Activated CD4-positive, alpha-beta T cell treated with anti-CD3 and anti-CD28 coated beads for 36 hours (primary cell): ENCODE measurements around the gene UBE2E2. TPM values are rescaled to one million over a fixed set of nuclear protein-coding genes. Genes with fewer than 3 reads are reported as not detected.

Experiments
- ATAC-seq: fragments of 200-7000 bp; cut with Tn5 transposase; one replicate; pipeline ENCODE4 v1.10.0; 2021; ENCODE audit warnings: mild to moderate bottlenecking, moderate library complexity
- CTCF ChIA-PET: fragments of 350-600 bp; sonication (Branson Sonifier 250); formaldehyde crosslinking; loops from one replicate; lab custom pipeline; 2021; ENCODE audit warnings: antibody characterized with exemption; lab: Charles Lee
- POLR2A ChIA-PET: fragments of 350-600 bp; sonication (Branson Sonifier 250); formaldehyde crosslinking; loops from one replicate; lab custom pipeline; 2021; ENCODE audit warnings: antibody characterized with exemption, inconsistent platforms; lab: Charles Lee
- DNase-seq: peaks from one replicate; pipeline ENCODE4 v3.0.0-alpha.2; 2020
- H3K27ac Mint-ChIP-seq: one replicate; pipeline ENCODE4 v1.8.0; 2021; ENCODE audit warnings: mixed read lengths
- H3K27me3 Mint-ChIP-seq: one replicate; pipeline ENCODE4 v1.8.0; 2021; ENCODE audit warnings: mixed read lengths
- H3K36me3 Mint-ChIP-seq: one replicate; pipeline ENCODE4 v1.8.0; 2021; ENCODE audit warnings: low read depth, mixed read lengths
- H3K4me1 Mint-ChIP-seq: one replicate; pipeline ENCODE4 v1.8.0; 2021; ENCODE audit warnings: mixed read lengths
- H3K4me3 Mint-ChIP-seq: one replicate; pipeline ENCODE4 v1.8.0; 2021; ENCODE audit warnings: mild to moderate bottlenecking, moderate library complexity, mixed read lengths
- H3K9me3 Mint-ChIP-seq: one replicate; pipeline ENCODE4 v1.8.0; 2021; ENCODE audit warnings: low read depth, mixed read lengths
- intact Hi-C, 2 experiments: fragments of 100-400 bp; cut with DNase I in 1 of 2; cut with micrococcal nuclease in 1 of 2; formaldehyde crosslinking; loops; one replicate each; pipeline versions ENCODE4 v1.14.2 to v1.15.1; 2022 to 2024; cut with DNase I, micrococcal nuclease
- total RNA-seq, 2 experiments: library from RNA; stranded (reverse); gene quantifications; one replicate each; pipeline ENCODE4 v1.2.3, GENCODE V29; 2021

Gene UBE2E2
- total RNA-seq, 2 experiments from 2014 or later: 13.5 to 18.2 TPM

- intact Hi-C loops: no loop called here
- DNase-seq: no peak
- H3K9me3 Mint-ChIP-seq: no peaks in the 10 kb centered on the region
These were observed 243.2 kb downstream of the UBE2E2 start for GRCh38 chr3:23446301-23446700.

GRCh38 chr3:23448998-23449537 lies 245.9 kb downstream of the UBE2E2 start:
- Mint-ChIP-seq H3K27ac (no peak overlapping the region), H3K4me1 (peaks cover 1% of the 10 kb centered on the region), H3K36me3 (no peaks in the 10 kb centered on the region), H3K4me3 (no peak overlapping the region), H3K27me3 (peaks cover 2% of the 10 kb centered on the region), H3K9me3 (no peaks in the 10 kb centered on the region)
- intact Hi-C loops: no loop called here
- ChIA-PET CTCF (interaction anchor here (0.5 kb wide), 1 partner anchor 497 kb away, joined by 3 read pairs; no protein-coding TSS in a partner anchor), POLR2A (no interaction called here)
- DNase-seq (no peak), ATAC-seq (no peak)

More at GRCh38 chr3:23446301-23446700, 243.2 kb downstream of the UBE2E2 start:
- ChIA-PET POLR2A (no interaction called here), CTCF (no interaction called here)
- Mint-ChIP-seq H3K4me3 (no peak overlapping the region), H3K27me3 (no peaks in the 10 kb centered on the region), H3K36me3 (no peaks in the 10 kb centered on the region), H3K4me1 (peaks cover 16% of the 10 kb centered on the region), H3K27ac (no peak overlapping the region)
- no peak for ATAC-seq

- Mint-ChIP-seq H3K27me3 (peaks cover 2% of the 10 kb centered on the region), H3K36me3 (no peaks in the 10 kb centered on the region), H3K27ac (no peak overlapping the region), H3K4me3 (no peak overlapping the region), H3K9me3 (no peaks in the 10 kb centered on the region), H3K4me1 (no peaks in the 10 kb centered on the region)
- CTCF ChIA-PET: no interaction called here
- POLR2A ChIA-PET: no interaction called here
- ATAC-seq: no peak
- DNase-seq: no peak
- intact Hi-C loops: no loop called here
These were observed 246.9 kb downstream of the UBE2E2 start for GRCh38 chr3:23450051-23450450.

- ChIA-PET POLR2A (no interaction called here), CTCF (no interaction called here)
- ATAC-seq (no peak), DNase-seq (no peak)
- Mint-ChIP-seq H3K4me1 (no peaks in the 10 kb centered on the region), H3K27me3 (peaks cover 2% of the 10 kb centered on the region), H3K4me3 (no peak overlapping the region), H3K9me3 (no peaks in the 10 kb centered on the region), H3K36me3 (no peaks in the 10 kb centered on the region), H3K27ac (no peak overlapping the region)
- intact Hi-C loops: no loop called here
These were observed 247.7 kb downstream of the UBE2E2 start for GRCh38 chr3:23450806-23451205.

DNA sequence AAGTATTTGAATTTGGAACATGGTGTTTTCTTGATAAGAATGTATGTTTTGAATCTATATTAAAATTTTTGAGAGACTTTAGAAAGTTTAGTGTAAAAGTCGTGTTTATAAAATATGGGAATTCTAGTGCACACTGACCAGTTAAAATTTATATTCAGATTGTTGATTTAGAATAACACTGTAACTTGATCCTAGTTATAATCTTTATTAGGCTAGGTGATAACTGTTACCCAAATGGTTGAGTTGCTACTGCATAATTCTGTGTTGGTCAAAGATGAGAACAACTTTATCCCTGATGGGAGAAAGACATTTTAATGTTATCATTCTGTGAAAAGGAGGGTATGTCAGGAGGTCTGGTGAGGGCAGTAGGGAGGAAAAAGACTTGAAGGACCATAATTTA lies 249.3 kb downstream of the UBE2E2 start:
- intact Hi-C loops: no loop called here
- H3K9me3 Mint-ChIP-seq: no peaks in the 10 kb centered on the region

GRCh38 chr3:23455084-23455483 lies 252.0 kb downstream of the UBE2E2 start:
- Mint-ChIP-seq H3K4me1 (peaks cover 10% of the 10 kb centered on the region), H3K36me3 (peaks cover 4% of the 10 kb centered on the region), H3K27me3 (peaks cover 2% of the 10 kb centered on the region), H3K9me3 (peaks cover 3% of the 10 kb centered on the region), H3K27ac (no peak overlapping the region), H3K4me3 (no peak overlapping the region)
- ChIA-PET POLR2A (no interaction called here), CTCF (interaction anchor here (0.7 kb wide), 1 partner anchor 9 kb away, joined by 4 read pairs; no protein-coding TSS in a partner anchor)
- intact Hi-C loops: no loop called here
- no peak for ATAC-seq
- DNase-seq: no peak

More for the DNA sequence above, 249.3 kb downstream of the UBE2E2 start:
- Mint-ChIP-seq H3K4me3 (no peak overlapping the region), H3K36me3 (peaks cover 1% of the 10 kb centered on the region), H3K4me1 (peaks cover 3% of the 10 kb centered on the region), H3K27ac (no peak overlapping the region), H3K27me3 (peaks cover 2% of the 10 kb centered on the region)
- DNase-seq (no peak), ATAC-seq (no peak)
- POLR2A ChIA-PET: no interaction called here
- CTCF ChIA-PET: no interaction called here

DNA sequence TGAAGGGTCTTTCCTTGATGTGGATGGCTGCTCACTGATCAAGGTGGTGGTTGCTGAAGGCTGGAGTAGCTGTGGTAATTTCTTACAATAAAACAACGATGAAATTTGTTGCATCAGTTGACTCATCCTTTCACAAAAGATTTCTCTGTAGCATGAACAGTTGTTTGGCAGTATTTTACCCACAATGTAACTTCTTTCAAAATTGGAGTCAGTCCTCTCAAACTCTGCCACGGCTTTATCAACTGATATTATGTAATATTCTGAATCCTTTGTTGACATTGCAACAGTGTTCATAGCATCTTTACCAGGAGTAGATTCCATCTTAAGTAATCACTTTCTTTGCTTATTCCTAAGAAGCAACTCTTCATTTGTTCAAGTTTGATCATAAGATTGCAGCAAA lies 252.6 kb downstream of the UBE2E2 start:
- ATAC-seq: no peak
- H3K4me3 Mint-ChIP-seq: no peak overlapping the region
- peaks cover 3% of the 10 kb centered on the region for H3K9me3 Mint-ChIP-seq
- peaks cover 10% of the 10 kb centered on the region for H3K4me1 Mint-ChIP-seq
- ChIA-PET CTCF (interaction anchor here (0.7 kb wide), 1 partner anchor 8 kb away, joined by 4 read pairs; no protein-coding TSS in a partner anchor), POLR2A (no interaction called here)
- H3K27me3 Mint-ChIP-seq: peaks cover 2% of the 10 kb centered on the region
- DNase-seq: no peak
- intact Hi-C loops: no loop called here
- H3K36me3 Mint-ChIP-seq: peaks cover 4% of the 10 kb centered on the region
- no peak overlapping the region for H3K27ac Mint-ChIP-seq

GRCh38 chr3:23457697-23458096 lies 254.6 kb downstream of the UBE2E2 start:
- peaks cover 10% of the 10 kb centered on the region for H3K4me1 Mint-ChIP-seq
- H3K27me3 Mint-ChIP-seq: no peaks in the 10 kb centered on the region
- peaks cover 3% of the 10 kb centered on the region for H3K9me3 Mint-ChIP-seq
- no peak overlapping the region for H3K27ac Mint-ChIP-seq
- ATAC-seq (no peak), DNase-seq (no peak)
- peaks cover 4% of the 10 kb centered on the region for H3K36me3 Mint-ChIP-seq
- no peak overlapping the region for H3K4me3 Mint-ChIP-seq
- POLR2A ChIA-PET: interaction anchor here (0.6 kb wide), 1 partner anchor 10 kb away, joined by 3 read pairs; no protein-coding TSS in a partner anchor
- intact Hi-C loops: no loop called here
- CTCF ChIA-PET: interaction anchor here (0.8 kb wide), 1 partner anchor 335 kb away, joined by 3 read pairs; no protein-coding TSS in a partner anchor

DNA sequence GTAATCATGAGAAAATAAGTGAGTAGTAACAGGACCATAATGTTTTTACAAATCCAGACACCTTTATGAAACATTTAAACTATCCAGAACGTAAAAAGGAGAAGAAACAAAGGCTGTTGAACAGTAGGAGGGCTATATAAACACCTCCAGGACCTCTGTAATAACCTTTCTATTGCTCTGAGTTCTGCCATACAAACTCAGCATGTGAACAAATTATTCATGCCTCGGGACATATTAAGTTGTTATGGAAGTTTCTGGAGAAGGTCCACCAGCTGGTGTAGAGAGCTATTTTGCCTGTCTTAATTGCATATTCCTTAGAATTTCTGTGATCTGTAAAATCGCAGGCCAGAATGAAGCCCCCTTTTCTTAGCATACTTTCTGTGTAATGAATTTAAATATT lies 256.3 kb downstream of the UBE2E2 start:
- no peak overlapping the region for H3K4me3 Mint-ChIP-seq
- POLR2A ChIA-PET: no interaction called here
- CTCF ChIA-PET: no interaction called here
- intact Hi-C loops: no loop called here
- H3K36me3 Mint-ChIP-seq: peaks cover 4% of the 10 kb centered on the region
- no peak overlapping the region for H3K27ac Mint-ChIP-seq
- no peaks in the 10 kb centered on the region for H3K27me3 Mint-ChIP-seq
- no peak for DNase-seq
- H3K4me1 Mint-ChIP-seq: peaks cover 10% of the 10 kb centered on the region
- peaks cover 3% of the 10 kb centered on the region for H3K9me3 Mint-ChIP-seq
- no peak for ATAC-seq

- peaks cover 3% of the 10 kb centered on the region for H3K9me3 Mint-ChIP-seq
- H3K4me1 Mint-ChIP-seq: peaks cover 10% of the 10 kb centered on the region
- POLR2A ChIA-PET: no interaction called here
- peaks cover 4% of the 10 kb centered on the region for H3K36me3 Mint-ChIP-seq
- DNase-seq (no peak), ATAC-seq (no peak)
- H3K27ac Mint-ChIP-seq: no peak overlapping the region
- H3K27me3 Mint-ChIP-seq: no peaks in the 10 kb centered on the region
- no peak overlapping the region for H3K4me3 Mint-ChIP-seq
- CTCF ChIA-PET: no interaction called here
- intact Hi-C loops: no loop called here
These were observed 256.9 kb downstream of the UBE2E2 start for GRCh38 chr3:23459889-23460546.

GRCh38 chr3:23461069-23461468 lies 257.9 kb downstream of the UBE2E2 start:
- peaks cover 4% of the 10 kb centered on the region for H3K36me3 Mint-ChIP-seq
- DNase-seq (no peak), ATAC-seq (no peak)
- peaks cover 3% of the 10 kb centered on the region for H3K9me3 Mint-ChIP-seq
- H3K27ac Mint-ChIP-seq: no peak overlapping the region
- intact Hi-C loops: no loop called here
- H3K27me3 Mint-ChIP-seq: no peaks in the 10 kb centered on the region
- POLR2A ChIA-PET: no interaction called here
- peaks cover 10% of the 10 kb centered on the region for H3K4me1 Mint-ChIP-seq
- CTCF ChIA-PET: no interaction called here
- H3K4me3 Mint-ChIP-seq: no peak overlapping the region

DNA sequence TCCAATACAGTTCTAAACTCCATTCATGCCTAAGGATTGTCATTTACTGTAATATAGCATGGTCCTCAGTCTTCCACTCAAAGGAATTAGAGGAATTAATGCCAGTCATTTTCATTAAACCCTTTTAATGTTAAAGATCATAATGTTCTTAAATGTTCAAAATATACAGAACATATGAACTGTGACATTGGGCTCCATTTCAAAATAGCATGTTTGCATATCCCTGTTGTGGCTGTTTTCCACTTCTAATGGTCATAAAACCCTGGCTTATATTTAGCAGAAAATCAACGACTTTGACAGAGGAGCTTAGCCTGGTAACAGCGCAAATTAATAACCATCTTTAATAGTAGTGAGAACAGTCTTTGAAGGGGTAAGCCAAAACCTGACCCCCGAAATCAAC lies 260.7 kb downstream of the UBE2E2 start:
- DNase-seq (no peak), ATAC-seq (no peak)

More for the DNA sequence above, 260.7 kb downstream of the UBE2E2 start:
- Mint-ChIP-seq H3K27ac (no peak overlapping the region), H3K4me3 (no peak overlapping the region), H3K9me3 (peaks cover 9% of the 10 kb centered on the region), H3K27me3 (no peaks in the 10 kb centered on the region), H3K36me3 (no peaks in the 10 kb centered on the region), H3K4me1 (no peaks in the 10 kb centered on the region)
- intact Hi-C loops: no loop called here
- ChIA-PET CTCF (interaction anchor here (1.0 kb wide), 1 partner anchor 8 kb away, joined by 4 read pairs; no protein-coding TSS in a partner anchor), POLR2A (no interaction called here)
